ENCODE data around the gene NALCN. TPM values are rescaled to one million over a fixed set of nuclear protein-coding genes. Genes with fewer than 3 reads are reported as not detected.

The NALCN gene
- total RNA-seq, 1 donor from 2014 or later: not detected

- H3K27me3 Mint-ChIP-seq (ENCODE audit: insufficient read depth): peaks cover under 1% of the 10 kb centered on the region
- intact Hi-C loops (cut with micrococcal nuclease): no loop called here
- no peak for DNase-seq (ENCODE audit: low spot score)
- H3K4me1 Mint-ChIP-seq (ENCODE audit: low read depth): no peaks in the 10 kb centered on the region
- H3K27ac Mint-ChIP-seq: no peak overlapping the region
- no peaks in the 10 kb centered on the region for H3K9me3 Mint-ChIP-seq
- no peaks in the 10 kb centered on the region for H3K36me3 Mint-ChIP-seq (ENCODE audit: low read depth)
- no peak overlapping the region for H3K4me3 Mint-ChIP-seq
These were observed 17.6 kb upstream of the NALCN start for GRCh38 chr13:101433895-101434294.

- intact Hi-C loops (cut with micrococcal nuclease): no loop called here
These were observed 13.4 kb upstream of the NALCN start for GRCh38 chr13:101429733-101430132.

GRCh38 chr13:101425623-101426022, 9.3 kb upstream of the NALCN start:
- intact Hi-C loops (cut with micrococcal nuclease): no loop called here
- no peak overlapping the region for H3K4me3 Mint-ChIP-seq
- no peaks in the 10 kb centered on the region for H3K36me3 Mint-ChIP-seq (ENCODE audit: low read depth)
- no peaks in the 10 kb centered on the region for H3K9me3 Mint-ChIP-seq
- no peaks in the 10 kb centered on the region for H3K4me1 Mint-ChIP-seq (ENCODE audit: low read depth)
- H3K27me3 Mint-ChIP-seq (ENCODE audit: insufficient read depth): no peaks in the 10 kb centered on the region
- no peak for DNase-seq (ENCODE audit: low spot score)
- H3K27ac Mint-ChIP-seq: no peak overlapping the region

More at GRCh38 chr13:101429733-101430132, 13.4 kb upstream of the NALCN start:
- no peak overlapping the region for H3K27ac Mint-ChIP-seq
- no peaks in the 10 kb centered on the region for H3K27me3 Mint-ChIP-seq (ENCODE audit: insufficient read depth)
- H3K9me3 Mint-ChIP-seq: no peaks in the 10 kb centered on the region
- H3K36me3 Mint-ChIP-seq (ENCODE audit: low read depth): no peaks in the 10 kb centered on the region
- DNase-seq (ENCODE audit: low spot score): no peak
- H3K4me3 Mint-ChIP-seq: no peak overlapping the region
- H3K4me1 Mint-ChIP-seq (ENCODE audit: low read depth): no peaks in the 10 kb centered on the region

GRCh38 chr13:101425156-101425471, 8.8 kb upstream of the NALCN start:
- H3K27ac Mint-ChIP-seq: no peak overlapping the region
- no peak overlapping the region for H3K4me3 Mint-ChIP-seq
- no peaks in the 10 kb centered on the region for H3K9me3 Mint-ChIP-seq
- intact Hi-C loops (cut with micrococcal nuclease): no loop called here
- no peaks in the 10 kb centered on the region for H3K36me3 Mint-ChIP-seq (ENCODE audit: low read depth)
- no peaks in the 10 kb centered on the region for H3K27me3 Mint-ChIP-seq (ENCODE audit: insufficient read depth)
- DNase-seq (ENCODE audit: low spot score): no peak
- H3K4me1 Mint-ChIP-seq (ENCODE audit: low read depth): no peaks in the 10 kb centered on the region

- Mint-ChIP-seq H3K9me3 (no peaks in the 10 kb centered on the region), H3K27ac (no peak overlapping the region), H3K27me3 (ENCODE audit: insufficient read depth) (no peaks in the 10 kb centered on the region), H3K36me3 (ENCODE audit: low read depth) (no peaks in the 10 kb centered on the region), H3K4me3 (no peak overlapping the region), H3K4me1 (ENCODE audit: low read depth) (no peaks in the 10 kb centered on the region)
- no peak for DNase-seq (ENCODE audit: low spot score)
- intact Hi-C loops (cut with micrococcal nuclease): no loop called here
These were observed 8.3 kb upstream of the NALCN start for GRCh38 chr13:101424381-101425155.

GRCh38 chr13:101423872-101424271, 7.6 kb upstream of the NALCN start:
- Mint-ChIP-seq H3K4me3 (no peak overlapping the region), H3K27ac (no peak overlapping the region), H3K27me3 (ENCODE audit: insufficient read depth) (no peaks in the 10 kb centered on the region), H3K9me3 (no peaks in the 10 kb centered on the region), H3K36me3 (ENCODE audit: low read depth) (no peaks in the 10 kb centered on the region), H3K4me1 (ENCODE audit: low read depth) (no peaks in the 10 kb centered on the region)
- intact Hi-C loops (cut with micrococcal nuclease): no loop called here
- no peak for DNase-seq (ENCODE audit: low spot score)

GRCh38 chr13:101417501-101417900, 1.2 kb upstream of the NALCN start:
- intact Hi-C loops (cut with micrococcal nuclease): loop anchor here (10.0 kb wide), 1 partner anchor 1463 kb away; no protein-coding TSS in a partner anchor
- H3K36me3 Mint-ChIP-seq (ENCODE audit: low read depth): no peaks in the 10 kb centered on the region

GRCh38 chr13:101417043-101417406, 717 bp upstream of the NALCN start:
- Mint-ChIP-seq H3K27ac (no peak overlapping the region), H3K27me3 (ENCODE audit: insufficient read depth) (peaks cover 29% of the 10 kb centered on the region), H3K4me3 (no peak overlapping the region), H3K36me3 (ENCODE audit: low read depth) (no peaks in the 10 kb centered on the region), H3K4me1 (ENCODE audit: low read depth) (no peaks in the 10 kb centered on the region), H3K9me3 (no peaks in the 10 kb centered on the region)
- no peak for DNase-seq (ENCODE audit: low spot score)
- intact Hi-C loops (cut with micrococcal nuclease): loop anchor here (10.0 kb wide), 1 partner anchor 1462 kb away; no protein-coding TSS in a partner anchor

More at GRCh38 chr13:101417501-101417900, 1.2 kb upstream of the NALCN start:
- no peaks in the 10 kb centered on the region for H3K9me3 Mint-ChIP-seq
- no peak overlapping the region for H3K4me3 Mint-ChIP-seq
- H3K27me3 Mint-ChIP-seq (ENCODE audit: insufficient read depth): peaks cover 29% of the 10 kb centered on the region
- no peak overlapping the region for H3K27ac Mint-ChIP-seq
- no peak for DNase-seq (ENCODE audit: low spot score)
- H3K4me1 Mint-ChIP-seq (ENCODE audit: low read depth): no peaks in the 10 kb centered on the region

- no peak overlapping the region for H3K4me3 Mint-ChIP-seq
- H3K27me3 Mint-ChIP-seq (ENCODE audit: insufficient read depth): peaks cover 31% of the 10 kb centered on the region
- no peaks in the 10 kb centered on the region for H3K4me1 Mint-ChIP-seq (ENCODE audit: low read depth)
- intact Hi-C loops (cut with micrococcal nuclease): loop anchor here (10.0 kb wide), 1 partner anchor 1461 kb away; no protein-coding TSS in a partner anchor
- H3K9me3 Mint-ChIP-seq: no peaks in the 10 kb centered on the region
- no peaks in the 10 kb centered on the region for H3K36me3 Mint-ChIP-seq (ENCODE audit: low read depth)
- no peak overlapping the region for H3K27ac Mint-ChIP-seq
- no peak for DNase-seq (ENCODE audit: low spot score)
These were observed 742 bp downstream of the NALCN start for GRCh38 chr13:101415358-101416174.

- peaks cover 24% of the 10 kb centered on the region for H3K27me3 Mint-ChIP-seq (ENCODE audit: insufficient read depth)
- H3K4me3 Mint-ChIP-seq: no peak overlapping the region
- no peak overlapping the region for H3K27ac Mint-ChIP-seq
- no peaks in the 10 kb centered on the region for H3K4me1 Mint-ChIP-seq (ENCODE audit: low read depth)
- no peaks in the 10 kb centered on the region for H3K9me3 Mint-ChIP-seq
- intact Hi-C loops (cut with micrococcal nuclease): loop anchor here (10.0 kb wide), 1 partner anchor 1457 kb away; no protein-coding TSS in a partner anchor
- no peak for DNase-seq (ENCODE audit: low spot score)
- no peaks in the 10 kb centered on the region for H3K36me3 Mint-ChIP-seq (ENCODE audit: low read depth)
These were observed 4.2 kb downstream of the NALCN start for GRCh38 chr13:101412076-101412475.

GRCh38 chr13:101408992-101409656, 7.2 kb downstream of the NALCN start:
- Mint-ChIP-seq H3K4me3 (no peak overlapping the region), H3K4me1 (ENCODE audit: low read depth) (no peaks in the 10 kb centered on the region), H3K27ac (no peak overlapping the region), H3K36me3 (ENCODE audit: low read depth) (no peaks in the 10 kb centered on the region), H3K9me3 (no peaks in the 10 kb centered on the region), H3K27me3 (ENCODE audit: insufficient read depth) (peaks cover 7% of the 10 kb centered on the region)
- no peak for DNase-seq (ENCODE audit: low spot score)
- intact Hi-C loops (cut with micrococcal nuclease): no loop called here

GRCh38 chr13:101408154-101408553, 8.2 kb downstream of the NALCN start:
- no peaks in the 10 kb centered on the region for H3K4me1 Mint-ChIP-seq (ENCODE audit: low read depth)

GRCh38 chr13:101406791-101407190, 9.5 kb downstream of the NALCN start:
- Mint-ChIP-seq H3K27ac (no peak overlapping the region), H3K36me3 (ENCODE audit: low read depth) (no peaks in the 10 kb centered on the region), H3K27me3 (ENCODE audit: insufficient read depth) (peaks cover 4% of the 10 kb centered on the region), H3K9me3 (no peaks in the 10 kb centered on the region), H3K4me1 (ENCODE audit: low read depth) (no peaks in the 10 kb centered on the region), H3K4me3 (no peak overlapping the region)
- no peak for DNase-seq (ENCODE audit: low spot score)
- intact Hi-C loops (cut with micrococcal nuclease): no loop called here

More at GRCh38 chr13:101408154-101408553, 8.2 kb downstream of the NALCN start:
- H3K9me3 Mint-ChIP-seq: no peaks in the 10 kb centered on the region
- intact Hi-C loops (cut with micrococcal nuclease): no loop called here
- H3K27ac Mint-ChIP-seq: no peak overlapping the region
- H3K36me3 Mint-ChIP-seq (ENCODE audit: low read depth): no peaks in the 10 kb centered on the region
- no peak for DNase-seq (ENCODE audit: low spot score)
- peaks cover 4% of the 10 kb centered on the region for H3K27me3 Mint-ChIP-seq (ENCODE audit: insufficient read depth)
- H3K4me3 Mint-ChIP-seq: no peak overlapping the region

All from activated T-helper 1 cell treated with anti-CD3 and anti-CD28 coated beads, Interleukin-12 subunit alpha, Interleukin-12 subunit beta, Interleukin-2, Interleukin-4 antibody, amounts not matched to agents 30 ng/mL and 10 ng/mL and 1 ng/mL, durations not matched to agents 14 hours and 24 hours and 36 hours (primary cell).